K562 (cell line): Measurements from ENCODE around the gene UBE2E2.

Experiments
- ARID3B ChIP-seq: fragments of 250-450 bp; sonication (Bioruptor Pico); IDR thresholded peaks from 2 replicates; pipeline ENCODE4 v1.4.0; 2020; ENCODE audit warnings: borderline replicate concordance
- BCLAF1 ChIP-seq, 2 experiments: fragments of 450-650 bp in 1 of 2; IDR thresholded peaks; 2 replicates each; pipeline ENCODE4 v1.6.1; 2011 to 2017; ENCODE audit warnings: low read depth in 2 of 2, antibody characterized with exemption in 1 of 2, borderline replicate concordance in 1 of 2, low read length in 1 of 2, mild to moderate bottlenecking in 1 of 2, mixed read lengths in 1 of 2; ENCODE audit not compliant: control insufficient read depth in 1 of 2
- CCAR2 ChIP-seq: fragments of 200-400 bp; formaldehyde crosslinking; IDR thresholded peaks from 2 replicates; pipeline ENCODE4 v1.6.1; 2017; ENCODE audit warnings: mild to moderate bottlenecking, low read depth, low read length
- CCNT2 ChIP-seq: IDR thresholded peaks from 2 replicates; pipeline ENCODE4 v1.6.1; 2011; ENCODE audit warnings: borderline replicate concordance, low read depth, mild to moderate bottlenecking, moderate library complexity, mixed read lengths, low read length; ENCODE audit not compliant: insufficient read length; ENCODE audit errors: extremely low read depth
- DPF2 ChIP-seq: fragments of 450-650 bp; IDR thresholded peaks from 2 replicates; pipeline ENCODE4 v1.6.1; 2016
- EHMT2 ChIP-seq: fragments of 450-650 bp; IDR thresholded peaks from 2 replicates; pipeline ENCODE4 v1.6.1; 2018; ENCODE audit warnings: antibody characterized with exemption
- KHSRP ChIP-seq: fragments of 450-650 bp; IDR thresholded peaks from 2 replicates; pipeline ENCODE4 v1.6.1; 2017
- POLR2A ChIP-seq: fragments of 450-650 bp; conservative IDR thresholded peaks from 2 replicates; pipeline ENCODE4 v1.6.1; 2016
- TARDBP ChIP-seq: fragments of 450-650 bp; IDR thresholded peaks from 2 replicates; pipeline ENCODE4 v1.6.1; 2016
- TCF7L2 ChIP-seq: fragments of 150-350 bp; IDR thresholded peaks from 2 replicates; pipeline ENCODE4 v1.6.1; 2016; ENCODE audit warnings: low read depth, mild to moderate bottlenecking, low read length, moderate library complexity
- USF2 ChIP-seq: sonication (generic); formaldehyde crosslinking; IDR thresholded peaks from 2 replicates; pipeline ENCODE4 v1.5.0; 2020; ENCODE audit warnings: missing genetic modification reagents
- ZNF134 ChIP-seq: fragments of 250-450 bp; sonication (Bioruptor Pico); conservative IDR thresholded peaks from 2 replicates; pipeline ENCODE4 v1.4.0; 2020
- ZNF274 ChIP-seq: IDR thresholded peaks from 2 replicates; pipeline ENCODE4 v1.6.1; 2011; ENCODE audit warnings: low read depth, mild to moderate bottlenecking, low read length, moderate library complexity, borderline replicate concordance
- ZNF644 ChIP-seq: fragments of 200-800 bp; sonication (Bioruptor generic); IDR thresholded peaks from 2 replicates; pipeline ENCODE4 v1.6.1; 2016; ENCODE audit warnings: low read depth, missing genetic modification characterization, missing compliant biosample characterization

DNA sequence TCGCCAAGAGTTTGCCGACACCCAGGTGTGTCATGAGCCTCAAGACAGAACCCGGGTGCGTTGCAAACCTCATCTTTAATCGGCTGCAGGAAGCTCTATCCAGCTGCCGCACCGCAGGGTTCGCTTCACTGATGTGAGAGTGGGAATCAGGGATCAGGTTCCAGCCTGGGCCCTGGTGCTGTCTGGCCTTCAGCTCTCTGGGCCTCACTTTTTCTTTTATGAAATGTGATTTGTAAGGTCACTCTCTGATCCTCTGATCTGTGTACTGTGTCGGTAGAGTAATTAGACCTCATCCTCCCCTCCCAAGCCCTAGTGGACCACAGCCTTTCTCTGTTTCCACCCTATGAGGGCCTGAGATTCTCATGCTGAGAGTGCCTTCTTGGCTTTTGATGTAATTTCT lies 399.8 kb downstream of the UBE2E2 start:
- TF ChIP-seq TARDBP (no peak), KHSRP (no peak), ARID3B (no peak), POLR2A (no peak), CCAR2 (no peak), USF2 (CRISPR knock-in tag) (no peak), BCLAF1 (IDR thresholded peaks at IDR 0.05; ENCODE audit: borderline replicate concordance in 1 of 2, control insufficient read depth in 1 of 2, low read depth in 2 of 2, low read length in 1 of 2) (no peak), ZNF644 (tag) (no peak), ZNF134 (CRISPR knock-in tag) (no peak), DPF2 (no peak), ZNF274 (no peak), EHMT2 (no peak), TCF7L2 (no peak), CCNT2 (no peak)
